Activated CD8-positive, alpha-beta T cell treated with anti-CD3 and anti-CD28 coated beads for 36 hours (primary cell): ENCODE measurements around the gene DNAJC16. TPM values are rescaled to one million over a fixed set of nuclear protein-coding genes. Genes with fewer than 3 reads are reported as not detected.

Experiments
- ATAC-seq: fragments of 200-7000 bp; cut with Tn5 transposase; one replicate; pipeline ENCODE4 v1.10.0; 2021; ENCODE audit warnings: mild to moderate bottlenecking, moderate library complexity
- CTCF ChIA-PET: fragments of 350-600 bp; sonication (Branson Sonifier 250); formaldehyde crosslinking; loops from one replicate; lab custom pipeline; 2021; ENCODE audit warnings: antibody characterized with exemption; lab: Charles Lee
- POLR2A ChIA-PET: fragments of 350-600 bp; sonication (Branson Sonifier 250); formaldehyde crosslinking; loops from one replicate; lab custom pipeline; 2021; ENCODE audit warnings: antibody characterized with exemption; lab: Charles Lee
- DNase-seq: peaks from one replicate; pipeline ENCODE4 v3.0.0-alpha.2; 2020
- H3K27ac Mint-ChIP-seq: one replicate; pipeline ENCODE4 v1.8.0; 2021; ENCODE audit warnings: mild to moderate bottlenecking, mixed read lengths
- H3K27me3 Mint-ChIP-seq: one replicate; pipeline ENCODE4 v1.8.0; 2021; ENCODE audit warnings: mixed read lengths
- H3K36me3 Mint-ChIP-seq: one replicate; pipeline ENCODE4 v1.8.0; 2021; ENCODE audit warnings: low read depth, mixed read lengths
- H3K4me1 Mint-ChIP-seq: one replicate; pipeline ENCODE4 v1.8.0; 2021; ENCODE audit warnings: low read depth, mixed read lengths
- H3K4me3 Mint-ChIP-seq: one replicate; pipeline ENCODE4 v1.8.0; 2021; ENCODE audit warnings: mild to moderate bottlenecking, moderate library complexity, mixed read lengths
- H3K9me3 Mint-ChIP-seq: one replicate; pipeline ENCODE4 v1.8.0; 2021; ENCODE audit warnings: mixed read lengths
- CTCF ChIP-seq: fragments of 200-600 bp; IDR thresholded peaks from one replicate; pipeline ENCODE4 v1.8.0; 2022; ENCODE audit warnings: antibody characterized with exemption, mild to moderate bottlenecking
- intact Hi-C: fragments of 100-400 bp; cut with micrococcal nuclease; formaldehyde crosslinking; loops from one replicate; pipeline ENCODE4 v1.10.0; 2022
- total RNA-seq, 2 experiments: library from RNA; stranded (reverse); gene quantifications; one replicate each; pipeline ENCODE4 v1.2.3, GENCODE V29; 2021

Gene DNAJC16
- total RNA-seq, 2 experiments from 2014 or later = 10.0 to 13.0 TPM

GRCh38 chr1:15542388-15543250 is 16.0 kb downstream of the DNAJC16 start:
- POLR2A ChIA-PET = interaction anchor here (0.7 to 1.3 kb wide), 2 partner anchors 17 to 49 kb away, joined by 3 read pairs; no protein-coding TSS in a partner anchor
- Mint-ChIP-seq H3K9me3 (no peaks in the 10 kb centered on the region), H3K27ac (no peak overlapping the region), H3K4me1 (no peaks in the 10 kb centered on the region), H3K36me3 (peaks cover 16% of the 10 kb centered on the region), H3K4me3 (no peak overlapping the region), H3K27me3 (no peaks in the 10 kb centered on the region)
- no peak for ATAC-seq
- TF ChIP-seq CTCF = no peak
- DNase-seq = no peak
- CTCF ChIA-PET = no interaction called here
- intact Hi-C loops = no loop called here

- no peak for ATAC-seq
- Mint-ChIP-seq H3K36me3 (peaks cover 22% of the 10 kb centered on the region), H3K27ac (no peak overlapping the region), H3K4me1 (no peaks in the 10 kb centered on the region), H3K4me3 (no peak overlapping the region), H3K27me3 (no peaks in the 10 kb centered on the region), H3K9me3 (no peaks in the 10 kb centered on the region)
- no peak for DNase-seq
- CTCF ChIA-PET = no interaction called here
- POLR2A ChIA-PET = interaction anchor here (0.7 to 1.3 kb wide), 2 partner anchors 17 to 48 kb away, joined by 3 read pairs; no protein-coding TSS in a partner anchor
- intact Hi-C loops = no loop called here
- TF ChIP-seq CTCF = no peak
Observed at GRCh38 chr1:15543251-15543588, 16.6 kb downstream of the DNAJC16 start.

- ChIA-PET CTCF (no interaction called here), POLR2A (interaction anchor here (0.6 kb wide), 1 partner anchor 339 kb away, joined by 3 read pairs; no protein-coding TSS in a partner anchor)
- DNase-seq (no peak), ATAC-seq (no peak)
- H3K36me3 Mint-ChIP-seq = peaks cover 19% of the 10 kb centered on the region
- no peak overlapping the region for H3K4me3 Mint-ChIP-seq
- H3K4me1 Mint-ChIP-seq = no peaks in the 10 kb centered on the region
- no peak overlapping the region for H3K27ac Mint-ChIP-seq
- H3K27me3 Mint-ChIP-seq = no peaks in the 10 kb centered on the region
- no peak for TF ChIP-seq CTCF
- intact Hi-C loops = no loop called here
- no peaks in the 10 kb centered on the region for H3K9me3 Mint-ChIP-seq
Observed at GRCh38 chr1:15543589-15544568, 17.2 kb downstream of the DNAJC16 start.

GRCh38 chr1:15546641-15547040 is 20.0 kb downstream of the DNAJC16 start:
- CTCF ChIA-PET = no interaction called here
- Mint-ChIP-seq H3K9me3 (no peaks in the 10 kb centered on the region), H3K4me1 (no peaks in the 10 kb centered on the region), H3K27ac (no peak overlapping the region), H3K27me3 (no peaks in the 10 kb centered on the region), H3K4me3 (no peak overlapping the region), H3K36me3 (peaks cover 21% of the 10 kb centered on the region)
- POLR2A ChIA-PET = no interaction called here
- ATAC-seq (no peak), DNase-seq (no peak)
- intact Hi-C loops = no loop called here
- TF ChIP-seq CTCF = no peak
